Activated T-helper 9 cell treated with anti-CD3 and anti-CD28 coated beads, Interleukin-2, amount 50 U/mL, for 16 hours (primary cell): ENCODE data around the gene AP4B1.

Source experiments
- DNase-seq: peaks from one replicate; pipeline ENCODE4 v3.0.0-alpha.2; 2020; ENCODE audit warnings: low read depth

Gene AP4B1

DNA sequence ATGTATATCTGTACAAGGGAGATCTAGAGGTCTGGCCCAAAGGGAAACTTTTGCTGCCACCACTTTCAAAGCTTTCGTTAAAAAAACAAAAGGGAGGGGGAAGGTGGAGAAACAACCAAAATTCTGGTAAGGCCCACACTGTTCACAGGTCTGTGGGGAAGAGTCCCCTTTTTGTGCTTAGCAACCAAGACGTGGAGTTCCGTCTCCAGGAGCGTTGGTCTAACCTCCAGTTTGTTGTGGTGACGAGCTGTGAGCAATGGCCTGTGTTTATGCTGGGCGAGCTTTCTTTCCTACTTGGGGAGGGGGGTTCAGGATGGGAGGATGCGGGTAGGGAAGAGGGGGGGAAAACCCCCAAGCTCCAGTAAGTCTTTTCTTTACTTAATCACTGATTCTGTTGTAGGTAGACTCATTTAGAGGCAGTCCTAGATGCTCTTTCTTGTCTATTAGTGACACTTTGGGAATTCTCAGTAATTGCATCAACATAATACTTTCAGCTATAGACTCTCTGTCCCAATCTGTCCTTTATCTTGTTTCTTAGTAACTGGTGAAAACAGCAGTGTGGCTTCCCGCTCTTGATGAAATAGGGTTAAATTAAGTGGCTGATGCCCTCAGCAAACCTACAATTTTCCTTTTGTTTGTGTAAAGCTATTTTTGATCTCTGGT, 26.0 kb upstream of the AP4B1 start:
- DNase-seq: peak; percentile 55

DNA sequence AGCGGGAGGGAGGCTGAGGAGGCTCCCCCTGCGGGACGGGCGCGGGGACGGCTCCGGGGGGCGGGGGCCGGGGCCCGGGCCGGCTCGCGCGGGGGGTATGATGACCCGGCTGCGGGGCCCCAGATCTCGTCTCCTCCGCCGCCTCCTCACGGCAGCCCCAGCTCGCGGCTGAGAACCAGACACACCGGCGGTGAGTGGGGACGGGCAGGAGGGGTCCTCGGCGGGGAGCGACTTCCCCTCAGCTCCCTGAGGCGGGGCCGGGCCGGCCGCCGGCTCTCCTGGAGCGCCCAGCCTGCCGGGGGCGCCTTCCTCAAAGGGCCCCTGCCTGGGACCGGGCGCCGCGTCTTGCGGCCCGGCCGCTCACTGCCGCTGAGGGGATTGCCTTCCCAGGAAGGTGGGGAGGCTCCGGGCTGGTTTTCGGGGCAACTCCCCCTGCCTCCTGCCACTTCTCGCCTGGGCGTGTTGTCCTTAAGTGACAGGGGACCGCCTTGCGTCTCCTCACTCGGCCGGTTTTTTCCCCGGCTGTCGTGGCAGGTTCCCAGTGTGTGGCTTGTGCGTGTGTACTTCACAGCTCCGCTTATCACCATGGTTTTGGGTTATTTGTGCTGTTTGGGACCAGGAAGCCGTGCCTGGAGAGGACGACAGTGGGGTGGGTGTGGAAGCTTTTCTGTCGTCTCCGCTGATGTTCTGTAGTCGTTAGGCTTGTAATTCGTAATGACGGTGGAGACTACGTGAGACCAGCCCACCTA, 25.3 kb upstream of the AP4B1 start:
- peak; percentile 57 for DNase-seq

DNA sequence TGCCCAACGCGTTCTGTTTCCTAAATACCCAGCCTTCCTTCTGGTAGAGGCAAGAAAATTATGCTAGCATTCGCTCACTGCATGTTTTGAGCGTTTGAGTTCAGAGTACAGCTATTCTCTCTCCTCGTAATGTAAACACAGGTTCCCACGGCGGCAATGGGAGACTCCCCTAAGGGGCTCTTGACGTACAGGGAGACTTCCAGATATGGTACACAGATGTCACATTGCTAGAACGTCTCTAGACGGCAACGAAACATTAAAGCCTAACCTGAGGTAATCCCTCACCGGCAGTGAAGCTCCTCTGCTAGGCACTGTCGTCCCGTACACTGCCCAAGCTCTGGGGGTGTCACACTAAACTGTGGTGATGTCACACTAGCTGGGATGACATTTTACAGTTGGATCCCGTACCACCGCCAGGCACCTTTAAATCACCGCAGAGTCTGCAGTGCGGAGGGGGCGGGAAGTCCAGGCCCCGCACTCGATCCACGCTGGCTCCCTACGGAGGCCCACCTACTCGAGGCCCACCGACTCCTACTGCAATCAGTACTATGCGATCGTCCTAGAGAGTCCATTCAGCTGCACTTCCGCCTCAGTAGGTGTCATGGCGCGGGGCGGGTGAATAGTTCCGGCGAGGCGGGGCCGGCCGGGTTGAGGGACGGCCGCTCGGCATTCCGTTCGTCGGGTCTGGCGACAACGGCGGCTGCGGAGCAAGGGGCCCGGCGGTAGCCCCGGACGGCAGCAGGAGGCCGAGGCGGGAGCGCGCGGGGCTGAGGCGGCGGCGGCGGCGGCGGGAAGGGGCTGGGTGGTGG, 24.5 kb upstream of the AP4B1 start, which contains the start of gene HIPK1:
HIPK1 (plus strand) TSS at position 384 of the 809 bp plus-strand sequence.
- peak; percentile 88 for DNase-seq

DNA sequence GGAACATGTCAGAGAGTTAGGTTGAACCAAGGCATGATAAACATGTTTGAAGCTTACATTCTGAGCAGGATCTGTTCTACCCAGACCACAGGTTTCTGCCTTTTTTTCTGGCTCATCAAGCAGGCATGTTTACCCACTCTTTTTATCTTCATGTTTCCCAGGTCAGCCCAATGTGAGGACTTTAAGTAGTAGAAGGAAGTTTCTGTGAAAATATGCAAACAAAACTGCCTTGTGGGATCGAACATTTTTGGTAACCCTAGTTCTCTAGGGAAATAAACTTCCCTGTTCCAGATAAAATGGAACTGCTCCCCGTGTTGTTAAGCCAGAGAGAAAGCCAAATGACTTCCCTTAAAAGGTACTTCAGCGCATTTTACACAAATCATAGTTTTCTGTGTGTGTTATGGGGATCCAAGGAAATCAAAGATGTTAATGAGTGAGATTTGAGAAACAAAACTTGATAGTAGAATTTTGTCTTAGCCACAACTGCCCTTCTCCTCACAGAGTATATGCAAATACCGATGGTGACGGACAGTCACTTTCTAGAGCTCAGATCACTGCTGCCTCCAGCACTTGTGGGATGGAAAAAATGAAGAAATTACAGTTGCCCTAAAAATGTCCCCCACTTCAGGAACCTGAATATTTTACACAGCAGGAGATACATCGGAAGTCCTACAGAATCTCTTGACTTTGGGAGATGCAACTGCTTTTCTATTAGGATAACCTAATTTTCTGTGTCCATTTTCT, 23.8 kb upstream of the AP4B1 start:
- no peak for DNase-seq

DNA sequence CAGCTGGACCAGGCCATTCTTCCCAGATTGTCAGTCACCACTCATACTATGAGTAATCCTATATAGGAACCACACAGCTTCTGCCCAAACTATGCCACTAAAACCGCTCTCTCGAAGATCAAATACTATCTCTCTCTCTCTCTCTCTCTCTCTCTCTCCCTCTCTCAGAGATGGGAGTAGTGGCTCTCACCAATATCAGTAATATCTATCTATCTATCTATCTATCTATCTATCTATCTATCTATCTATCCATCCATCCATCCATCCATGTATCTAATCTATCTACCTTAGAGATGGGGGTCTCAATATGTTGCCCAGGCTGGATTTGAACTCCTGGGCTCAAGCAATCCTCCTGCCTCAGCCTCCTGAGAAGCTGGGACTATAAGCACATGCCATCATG, 19.9 kb upstream of the AP4B1 start:
- no peak for DNase-seq

GRCh38 chr1:113922957-113923356, 18.4 kb upstream of the AP4B1 start:
- no peak for DNase-seq

- no peak for DNase-seq
These were observed 13.6 kb upstream of the AP4B1 start for GRCh38 chr1:113918243-113918642.

GRCh38 chr1:113917400-113918082, 12.9 kb upstream of the AP4B1 start:
- no peak for DNase-seq

DNA sequence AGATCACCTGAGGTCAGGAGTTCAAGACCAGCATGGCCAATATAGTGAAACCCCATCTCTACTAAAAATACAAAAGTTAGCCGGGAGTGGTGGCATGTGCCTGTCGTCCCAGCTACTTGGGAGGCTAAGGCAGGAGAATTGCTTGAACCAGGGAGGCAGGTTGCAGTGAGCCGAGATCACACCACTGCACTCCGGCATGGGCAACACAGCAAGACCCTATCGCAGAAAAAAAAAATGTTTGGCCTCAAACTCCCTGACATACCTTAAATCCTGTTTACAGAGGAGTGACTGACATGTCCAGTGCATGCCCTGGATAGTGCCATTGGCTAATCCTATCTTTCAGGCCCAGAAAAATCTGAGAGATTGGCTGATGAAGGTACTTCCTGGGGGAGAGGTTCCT, 12.4 kb upstream of the AP4B1 start:
- no peak for DNase-seq

DNA sequence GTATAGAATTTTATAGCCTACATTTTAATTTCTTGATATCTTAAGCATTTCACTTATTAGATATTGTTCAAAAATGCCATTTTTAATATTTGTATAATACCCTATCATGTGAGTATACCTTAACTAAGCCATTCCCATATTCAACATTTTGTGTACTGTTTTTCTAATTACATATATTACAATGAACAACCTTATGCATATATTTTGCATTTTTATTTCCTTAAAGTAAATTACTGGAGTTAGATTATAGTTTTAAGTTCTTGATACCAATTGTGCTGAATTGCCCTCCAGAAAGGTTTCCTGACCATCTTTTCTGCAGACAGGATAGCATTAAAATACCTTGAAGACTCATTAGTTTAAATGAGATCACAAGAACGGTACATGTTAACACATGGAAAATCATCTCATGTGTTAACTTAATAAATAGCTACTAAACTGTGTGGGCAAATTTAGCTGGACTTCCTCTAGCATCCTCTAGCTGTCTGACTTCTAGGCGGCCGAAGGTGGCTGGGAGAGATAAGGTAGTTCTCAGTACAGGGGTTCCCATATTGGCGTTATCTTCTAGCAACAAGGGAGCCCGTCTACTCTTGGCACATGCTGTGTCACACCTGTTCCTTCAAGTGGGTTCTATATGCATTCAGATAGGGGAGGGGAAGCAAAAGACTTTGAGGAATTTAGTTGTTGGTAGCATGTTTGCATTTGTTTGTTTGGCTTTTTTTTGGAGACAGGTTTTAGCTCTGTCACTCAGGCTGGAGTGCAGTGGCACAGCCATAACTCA, 9.5 kb upstream of the AP4B1 start:
- DNase-seq: no peak

GRCh38 chr1:113913312-113913668, 8.7 kb upstream of the AP4B1 start:
- no peak for DNase-seq

DNA sequence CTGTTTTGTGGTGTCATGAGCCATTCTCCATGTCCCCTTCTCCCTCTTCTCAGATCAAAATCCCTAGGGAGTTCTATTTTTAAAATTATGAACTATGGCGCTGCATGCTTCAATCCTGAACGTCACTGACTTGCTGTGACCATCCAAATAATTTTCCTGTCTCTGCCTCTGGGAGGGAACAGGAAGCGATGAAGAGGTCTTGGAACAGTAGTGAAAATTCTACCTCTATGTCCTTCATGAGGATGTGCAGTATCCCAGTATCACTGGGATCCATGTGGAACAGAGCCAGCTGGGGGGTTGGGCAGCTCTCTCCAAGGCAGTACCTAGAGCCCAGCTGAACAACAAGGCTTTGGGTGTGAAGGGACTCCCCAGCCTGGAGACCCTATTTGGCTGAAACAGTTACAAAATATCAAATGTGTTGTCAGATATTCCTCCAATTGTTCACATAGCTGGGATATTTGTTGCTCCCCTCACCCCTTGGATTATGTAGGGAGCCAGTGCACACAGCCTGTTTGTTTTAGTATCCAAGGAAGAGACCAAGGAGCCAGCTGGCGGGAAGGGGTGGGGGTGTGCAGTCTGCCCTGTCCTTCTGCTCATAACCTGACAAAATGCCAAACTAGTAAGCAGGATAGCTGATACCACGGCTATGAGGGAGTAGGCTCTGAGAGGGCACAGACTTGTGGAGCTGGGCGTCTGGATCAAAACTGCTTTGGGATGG, 8.2 kb upstream of the AP4B1 start:
- no peak for DNase-seq

DNA sequence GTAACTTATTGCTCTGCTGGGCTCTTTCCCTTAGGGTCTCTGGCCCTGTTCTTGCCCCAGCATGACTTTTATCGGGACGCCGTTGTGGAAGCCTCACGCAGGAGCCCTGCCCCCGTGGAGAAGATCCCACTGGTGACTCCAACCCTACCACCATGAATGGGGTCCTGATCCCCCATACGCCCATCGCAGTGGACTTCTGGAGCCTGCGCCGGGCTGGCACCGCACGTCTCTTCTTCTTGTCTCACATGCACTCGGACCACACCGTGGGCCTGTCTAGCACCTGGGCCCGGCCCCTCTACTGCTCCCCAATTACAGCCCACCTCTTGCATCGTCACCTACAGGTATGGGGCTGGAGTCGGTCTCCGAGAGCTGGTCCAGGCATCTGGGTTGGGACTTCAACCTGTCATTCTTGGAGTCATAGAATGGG, 849 bp upstream of the AP4B1 start:
- no peak for DNase-seq

GRCh38 chr1:113904293-113904673, 316 bp downstream of the AP4B1 start:
- no peak for DNase-seq

GRCh38 chr1:113903501-113904292, 902 bp downstream of the AP4B1 start:
- DNase-seq: no peak

- no peak for DNase-seq
These were observed 3.4 kb downstream of the AP4B1 start for GRCh38 chr1:113901191-113901590.

GRCh38 chr1:113899111-113899510, 5.5 kb downstream of the AP4B1 start:
- DNase-seq: no peak

GRCh38 chr1:113898241-113898814, 6.3 kb downstream of the AP4B1 start:
- DNase-seq: no peak

GRCh38 chr1:113895961-113896360, 8.6 kb downstream of the AP4B1 start:
- no peak for DNase-seq
